GM12801 (cell line): Measurements from ENCODE around the gene NOX3.

Source experiments
- TF ChIP-seq, protein P1 (sequence below): IDR thresholded peaks from one replicate; pipeline ENCODE4 v1.5.1; 2011; ENCODE audit warnings: control low read depth; ENCODE audit not compliant: insufficient read length; ENCODE audit errors: extremely low read depth

Gene NOX3

DNA sequence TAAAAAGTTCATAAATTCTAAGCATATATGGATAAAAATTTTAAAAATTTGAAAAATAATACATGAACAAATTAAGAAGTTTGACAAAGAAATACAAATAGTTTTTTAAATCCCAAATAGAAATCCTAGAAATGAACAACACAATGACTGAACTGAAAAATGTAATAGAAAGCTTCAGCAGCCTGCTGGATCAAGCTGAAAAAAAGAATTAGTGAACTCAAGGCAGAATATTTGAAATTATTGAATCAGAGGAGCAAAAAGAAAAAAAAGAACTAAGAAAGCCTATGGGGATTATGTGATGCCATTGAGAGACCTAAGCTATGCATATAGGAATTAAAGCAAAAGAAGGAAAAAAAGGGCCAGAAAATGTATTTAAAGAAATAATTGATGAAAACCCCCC lies 101.5 kb downstream of the NOX3 start:
- TF ChIP-seq, protein P1, sequence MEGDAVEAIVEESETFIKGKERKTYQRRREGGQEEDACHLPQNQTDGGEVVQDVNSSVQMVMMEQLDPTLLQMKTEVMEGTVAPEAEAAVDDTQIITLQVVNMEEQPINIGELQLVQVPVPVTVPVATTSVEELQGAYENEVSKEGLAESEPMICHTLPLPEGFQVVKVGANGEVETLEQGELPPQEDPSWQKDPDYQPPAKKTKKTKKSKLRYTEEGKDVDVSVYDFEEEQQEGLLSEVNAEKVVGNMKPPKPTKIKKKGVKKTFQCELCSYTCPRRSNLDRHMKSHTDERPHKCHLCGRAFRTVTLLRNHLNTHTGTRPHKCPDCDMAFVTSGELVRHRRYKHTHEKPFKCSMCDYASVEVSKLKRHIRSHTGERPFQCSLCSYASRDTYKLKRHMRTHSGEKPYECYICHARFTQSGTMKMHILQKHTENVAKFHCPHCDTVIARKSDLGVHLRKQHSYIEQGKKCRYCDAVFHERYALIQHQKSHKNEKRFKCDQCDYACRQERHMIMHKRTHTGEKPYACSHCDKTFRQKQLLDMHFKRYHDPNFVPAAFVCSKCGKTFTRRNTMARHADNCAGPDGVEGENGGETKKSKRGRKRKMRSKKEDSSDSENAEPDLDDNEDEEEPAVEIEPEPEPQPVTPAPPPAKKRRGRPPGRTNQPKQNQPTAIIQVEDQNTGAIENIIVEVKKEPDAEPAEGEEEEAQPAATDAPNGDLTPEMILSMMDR, result no peak

DNA sequence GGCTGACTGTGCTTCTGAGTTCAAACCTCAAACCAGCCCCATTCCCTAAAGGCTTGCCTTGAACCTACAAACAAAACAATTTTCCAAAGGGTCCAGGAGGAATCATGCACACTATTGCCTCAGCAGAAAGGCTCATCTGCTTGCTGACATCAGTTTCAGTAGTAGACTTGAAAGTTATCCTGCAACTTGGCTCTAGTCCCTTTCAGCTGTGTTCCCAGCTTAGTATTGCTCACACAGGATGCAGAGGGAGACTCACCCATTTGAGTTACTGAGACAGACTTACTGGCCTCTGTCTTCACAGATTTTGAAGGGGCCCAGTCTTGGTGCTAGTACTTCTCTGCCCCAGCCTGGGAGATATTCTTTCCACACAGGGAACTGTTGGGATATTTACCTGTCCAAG lies 102.8 kb downstream of the NOX3 start:
- TF ChIP-seq, protein P1, result no peak

DNA sequence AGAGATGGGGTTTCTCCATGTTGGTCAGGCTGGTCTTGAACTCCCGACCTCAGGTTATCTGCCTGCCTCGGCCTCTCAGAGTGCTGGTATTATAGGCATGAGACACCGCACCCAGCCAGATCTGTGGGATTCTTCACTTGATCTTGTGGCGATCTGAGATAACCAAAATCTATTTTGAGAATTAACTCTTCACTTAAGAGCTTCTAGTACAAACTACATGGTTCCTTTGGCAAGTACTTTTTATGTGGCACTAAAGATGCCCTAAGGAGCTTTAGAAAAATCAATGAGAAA lies 103.6 kb downstream of the NOX3 start:
- TF ChIP-seq, protein P1, result no peak

DNA sequence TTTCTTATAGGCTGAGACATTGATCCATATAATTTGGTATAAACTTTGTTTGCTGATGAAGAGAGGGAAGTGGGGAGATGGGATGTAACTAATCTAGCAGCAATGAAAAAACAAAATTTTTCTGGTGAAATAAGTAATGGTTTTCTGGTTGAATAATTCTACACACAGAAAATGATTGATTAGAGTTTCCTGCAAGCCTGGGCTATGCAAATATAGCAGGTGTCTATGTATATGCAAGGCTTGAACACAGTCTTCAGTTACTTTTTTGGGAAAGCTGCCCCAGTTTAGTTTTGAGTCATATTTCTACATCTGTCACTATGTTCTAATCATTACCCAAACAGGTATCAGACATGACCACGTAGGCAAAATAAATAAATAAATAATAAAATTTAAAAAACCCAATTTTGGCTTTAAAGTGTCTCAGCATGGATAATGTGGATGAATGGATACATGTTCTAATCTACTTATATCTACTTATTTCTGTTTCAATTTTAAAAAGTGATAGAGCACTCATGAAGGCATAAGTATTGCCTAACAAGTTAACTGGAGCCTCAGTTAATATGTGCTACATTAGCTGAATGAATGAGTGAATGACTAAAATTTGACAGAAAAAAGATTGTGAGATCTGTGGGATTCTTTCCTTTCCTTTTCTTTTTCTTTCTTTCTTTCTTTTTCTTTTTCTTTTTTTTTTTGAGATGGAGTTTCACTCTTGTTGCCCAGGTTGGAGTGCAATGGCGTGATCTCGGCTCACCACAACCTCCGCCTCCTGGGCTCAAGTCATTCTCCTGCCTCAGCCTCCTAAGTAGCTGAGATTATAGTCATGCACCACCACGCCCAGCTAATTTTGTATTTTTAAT lies 104.1 kb downstream of the NOX3 start:
- TF ChIP-seq, protein P1, result no peak

DNA sequence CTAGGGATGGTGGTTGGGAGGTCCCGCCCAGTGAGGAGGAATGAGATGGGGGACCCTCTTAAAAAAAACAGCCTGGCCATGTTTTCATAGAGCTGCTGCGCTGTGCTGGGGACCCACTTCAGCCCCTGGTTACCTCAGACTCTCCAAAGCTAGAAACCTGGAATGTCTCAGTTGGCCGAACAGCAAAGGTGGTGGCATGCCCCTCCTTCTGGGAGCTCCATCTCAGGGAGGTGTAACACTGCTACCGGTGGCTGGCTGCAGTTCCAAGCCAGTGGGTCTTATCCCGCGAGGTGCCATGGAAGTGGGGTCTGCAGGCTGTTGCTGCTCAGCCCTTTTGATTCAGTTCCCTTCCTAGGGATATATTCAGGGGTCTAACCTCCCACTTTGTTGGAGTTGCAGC lies 105.7 kb downstream of the NOX3 start:
- TF ChIP-seq, protein P1, result no peak

DNA sequence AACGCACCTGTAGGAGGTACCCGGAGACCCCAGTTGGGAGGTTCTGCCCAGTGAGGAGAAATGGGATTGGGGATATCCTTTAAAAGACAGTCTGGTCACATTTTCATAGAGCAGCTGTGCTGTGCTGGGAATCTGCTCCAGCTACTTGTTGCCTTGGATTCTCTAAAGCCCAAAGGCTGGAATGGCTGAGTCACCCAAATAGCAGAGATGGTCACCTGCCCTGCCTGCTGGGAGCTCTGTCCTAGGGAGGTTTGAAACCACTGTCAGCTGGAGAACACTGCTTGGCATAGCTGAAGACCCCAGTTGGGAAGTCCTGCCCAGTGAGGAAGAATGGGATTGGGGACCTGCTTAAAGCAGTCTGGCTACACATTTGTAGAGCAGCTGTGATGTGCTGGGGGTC lies 106.5 kb downstream of the NOX3 start:
- TF ChIP-seq, protein P1, result no peak

DNA sequence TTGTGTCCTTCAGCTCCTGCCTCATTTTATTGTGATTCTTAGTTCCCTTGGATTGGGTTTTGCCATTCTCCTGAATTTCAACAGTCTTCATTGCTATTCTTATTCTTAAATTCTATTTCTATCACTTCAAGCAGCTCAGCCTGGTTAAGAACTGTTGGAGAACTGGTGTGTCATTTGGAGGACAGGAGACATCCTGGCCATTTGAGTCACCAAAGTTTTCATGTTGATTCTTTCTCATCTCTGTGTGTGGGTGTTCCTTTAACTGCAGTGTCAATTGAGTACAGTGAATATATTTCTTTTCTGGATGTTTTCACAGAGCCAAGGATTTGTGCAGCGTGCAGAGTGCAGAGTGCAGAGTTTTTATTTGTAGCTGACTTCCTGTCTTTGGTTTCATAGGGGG lies 107.8 kb downstream of the NOX3 start:
- TF ChIP-seq, protein P1, result no peak
